ENCODE measurements around the gene FAM222B.
"Not testable (repeated sequence)": the region's sequence is repeated elsewhere in the genome, so short reads cannot be mapped to it uniquely, and the experiment has no call there.

The FAM222B gene

GRCh38 chr17:28744972-28745785 lies 97.4 kb downstream of the FAM222B start:
- DNase-seq: peak; percentile 11

GRCh38 chr17:28744104-28744971 lies 98.3 kb downstream of the FAM222B start:
- peak; percentile 11 for DNase-seq

- peak; percentile 74 for DNase-seq
Measured at GRCh38 chr17:28743243-28744103, 99.1 kb downstream of the FAM222B start, which contains the start of gene TRAF4. TSS of gene TRAF4 (plus strand) at chr17:28744011. CDS start at chr17:28744113, 102 bp downstream.

GRCh38 chr17:28741358-28742349 lies 100.9 kb downstream of the FAM222B start:
- DNase-seq: no peak

- DNase-seq: no peak
Measured at GRCh38 chr17:28740406-28741357, 101.9 kb downstream of the FAM222B start.

DNA sequence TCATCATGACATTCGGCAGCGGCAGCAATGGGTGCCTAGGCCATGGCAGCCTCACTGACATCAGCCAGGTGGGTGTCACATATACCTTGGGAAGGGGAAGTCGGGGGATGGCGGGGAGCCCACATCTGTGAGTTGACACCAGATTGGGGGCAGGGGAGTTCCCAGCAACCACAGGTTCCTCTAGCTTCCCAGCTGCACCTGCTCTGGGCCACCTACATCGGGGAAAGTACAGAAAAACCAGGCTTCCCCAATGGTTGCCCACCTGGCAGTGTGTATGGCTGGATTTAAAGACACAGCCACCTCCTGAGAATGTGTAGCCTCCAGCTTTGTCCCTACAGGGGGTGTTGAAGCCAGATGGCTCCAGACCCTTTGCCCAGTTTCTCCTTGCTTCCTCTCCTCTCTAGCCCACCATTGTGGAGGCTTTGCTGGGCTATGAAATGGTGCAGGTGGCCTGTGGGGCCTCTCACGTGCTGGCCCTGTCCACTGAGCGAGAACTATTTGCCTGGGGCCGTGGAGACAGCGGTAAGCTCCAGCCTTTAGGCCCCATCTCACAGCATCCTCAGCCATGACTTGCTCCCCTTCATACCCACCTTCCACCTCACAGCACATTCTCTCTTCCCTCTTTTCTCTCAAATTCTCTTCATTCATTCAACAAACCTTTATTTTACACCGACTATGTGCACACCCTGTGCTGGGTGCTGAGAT lies 103.8 kb downstream of the FAM222B start:
- DNase-seq: no peak

- no peak for DNase-seq
Measured at GRCh38 chr17:28737770-28738679, 104.6 kb downstream of the FAM222B start.

GRCh38 chr17:28737316-28737715 lies 105.3 kb downstream of the FAM222B start:
- DNase-seq: no peak

DNA sequence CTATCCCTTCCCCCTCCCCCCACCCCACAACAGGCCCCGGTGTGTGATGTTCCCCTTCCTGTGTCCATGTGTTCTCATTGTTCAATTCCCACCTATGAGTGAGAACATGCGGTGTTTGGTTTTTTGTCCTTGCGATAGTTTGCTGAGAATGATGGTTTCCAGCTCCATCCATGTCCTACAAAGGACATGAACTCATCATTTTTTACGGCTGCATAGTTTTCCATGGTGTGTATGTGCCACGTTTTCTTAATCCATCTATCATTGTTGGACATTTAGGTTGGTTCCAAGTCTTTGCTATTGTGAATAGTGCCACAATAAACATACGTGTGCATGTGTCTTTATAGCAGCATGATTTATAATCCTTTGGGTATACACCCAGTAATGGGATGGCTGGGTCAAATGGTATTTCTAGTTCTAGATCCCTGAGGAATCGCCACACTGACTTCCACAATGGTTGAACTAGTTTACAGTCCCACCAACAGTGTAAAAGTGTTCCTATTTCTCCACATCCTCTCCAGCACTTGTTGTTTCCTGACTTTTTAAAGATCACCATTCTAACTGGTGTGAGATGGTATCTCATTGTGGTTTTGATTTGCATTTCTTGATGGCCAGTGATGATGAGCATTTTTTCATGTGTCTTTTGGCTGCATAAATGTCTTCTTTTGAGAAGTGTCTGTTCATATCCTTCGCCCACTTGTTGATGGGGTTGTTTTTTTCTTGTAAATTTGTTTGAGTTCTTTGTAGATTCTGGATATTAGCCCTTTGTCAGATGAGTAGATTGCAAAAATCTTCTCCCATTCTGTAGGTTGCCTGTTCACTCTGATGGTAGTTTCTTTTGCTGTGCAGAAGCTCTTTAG lies 106.4 kb downstream of the FAM222B start:
- DNase-seq: not testable (repeated sequence)

- DNase-seq: no peak
Measured at GRCh38 chr17:28735242-28735722, 107.3 kb downstream of the FAM222B start.

DNA sequence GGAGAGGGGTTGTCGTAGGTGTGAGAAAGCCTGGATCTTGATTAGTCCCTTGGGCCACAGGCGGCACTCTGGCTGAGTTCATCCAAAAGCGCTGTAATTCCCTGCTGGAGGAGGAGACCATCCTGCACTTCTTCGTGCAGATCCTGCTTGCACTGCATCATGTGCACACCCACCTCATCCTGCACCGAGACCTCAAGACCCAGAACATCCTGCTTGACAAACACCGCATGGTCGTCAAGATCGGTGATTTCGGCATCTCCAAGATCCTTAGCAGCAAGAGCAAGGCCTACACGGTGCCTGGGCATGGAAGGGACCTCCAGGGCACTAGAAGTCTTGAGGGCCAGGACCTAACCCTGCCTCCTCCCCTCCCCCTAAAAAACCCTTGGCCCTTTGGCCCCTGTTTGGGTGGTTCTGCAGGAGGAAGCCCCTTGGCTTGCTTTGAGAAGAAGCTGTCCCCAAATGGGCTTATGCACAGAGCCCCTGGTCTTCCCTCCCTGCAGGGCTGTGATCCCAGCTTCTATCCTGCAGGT lies 107.8 kb downstream of the FAM222B start:
- no peak for DNase-seq

- no peak for DNase-seq
Measured at GRCh38 chr17:28733346-28733745, 109.2 kb downstream of the FAM222B start.

DNA sequence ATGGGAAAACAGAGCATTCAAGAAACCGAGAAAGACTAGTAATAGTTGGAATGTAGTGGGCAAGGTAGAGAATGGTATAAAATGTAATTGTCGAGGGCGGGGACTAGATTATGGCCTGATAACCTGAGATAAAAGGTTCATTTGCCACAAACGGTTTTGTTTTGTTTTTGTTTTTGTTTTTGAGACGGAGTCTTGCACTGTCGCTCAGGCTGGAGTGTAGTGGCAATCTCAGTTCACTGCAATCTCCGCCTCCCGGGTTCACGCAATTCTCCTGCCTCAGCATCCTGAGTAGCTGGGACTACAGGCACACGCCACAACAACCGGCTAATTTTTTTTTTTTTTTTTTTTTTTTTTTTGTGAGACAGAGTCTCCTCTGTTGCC lies 112.7 kb downstream of the FAM222B start:
- DNase-seq: no peak

- peak; percentile 85 for DNase-seq
Measured at GRCh38 chr17:28728364-28729200, 114.0 kb downstream of the FAM222B start, which contains the start of gene NEK8. TSS of gene NEK8 (plus strand) at chr17:28728788. CDS start at chr17:28728814, 26 bp downstream.

- DNase-seq: peak; percentile 92
Measured at GRCh38 chr17:28726627-28727491, 115.7 kb downstream of the FAM222B start.

All from NCI-H1105 (cell line).